ENCODE results near the gene VWA8. TPM values are rescaled to one million over a fixed set of nuclear protein-coding genes. Genes with fewer than 3 reads are reported as not detected.
"Not testable (repeated sequence)": the region's sequence is repeated elsewhere in the genome, so short reads cannot be mapped to it uniquely, and the experiment has no call there.

The VWA8 gene
- total RNA-seq, 1 donor from 2014 or later, result 14.6 TPM

GRCh38 chr13:41809962-41810361, 150.9 kb downstream of the VWA8 start:
- Histone ChIP-seq H3K4me3 (ENCODE audit: low read depth, low read length) (no peak overlapping the region), H3K27me3 (ENCODE audit: control insufficient read depth, insufficient read depth, low read length) (no peaks in the 10 kb centered on the region), H3K36me3 (ENCODE audit: control insufficient read depth, insufficient read depth, low read length) (no peaks in the 10 kb centered on the region)
- no peak for TF ChIP-seq CTCF (IDR thresholded peaks at IDR 0.05; ENCODE audit: insufficient read depth, low read length, poor library complexity, severe bottlenecking)
- DNase-seq (ENCODE audit: low read depth), result no peak

DNA sequence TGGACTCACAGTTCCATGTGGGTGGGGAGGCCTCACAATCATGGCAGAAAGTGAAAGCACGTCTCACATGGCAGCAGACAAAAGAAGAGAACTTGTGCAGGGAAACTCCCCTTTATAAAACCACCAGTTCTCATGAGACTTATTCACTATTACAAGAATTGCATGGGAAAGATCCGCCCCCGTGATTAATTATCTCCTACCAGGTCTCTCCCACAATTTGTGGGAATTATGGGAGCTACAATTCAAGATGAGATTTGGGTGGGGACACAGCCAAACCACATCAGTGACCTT, 157.5 kb downstream of the VWA8 start:
- not testable (repeated sequence) for H3K4me3 ChIP-seq (ENCODE audit: low read depth, low read length); H3K36me3 ChIP-seq (ENCODE audit: control insufficient read depth, insufficient read depth, low read length); DNase-seq (ENCODE audit: low read depth); H3K27me3 ChIP-seq (ENCODE audit: control insufficient read depth, insufficient read depth, low read length)

GRCh38 chr13:41802684-41803444, 158.0 kb downstream of the VWA8 start:
- no peaks in the 10 kb centered on the region for H3K36me3 ChIP-seq (ENCODE audit: control insufficient read depth, insufficient read depth, low read length)
- no peak overlapping the region for H3K4me3 ChIP-seq (ENCODE audit: low read depth, low read length)
- DNase-seq (ENCODE audit: low read depth), result peak; percentile 57
- no peak for TF ChIP-seq CTCF (IDR thresholded peaks at IDR 0.05; ENCODE audit: insufficient read depth, low read length, poor library complexity, severe bottlenecking)
- H3K27me3 ChIP-seq (ENCODE audit: control insufficient read depth, insufficient read depth, low read length), result no peaks in the 10 kb centered on the region

GRCh38 chr13:41802043-41802683, 158.7 kb downstream of the VWA8 start:
- H3K4me3 ChIP-seq (ENCODE audit: low read depth, low read length), result no peak overlapping the region
- no peak for DNase-seq (ENCODE audit: low read depth)

DNA sequence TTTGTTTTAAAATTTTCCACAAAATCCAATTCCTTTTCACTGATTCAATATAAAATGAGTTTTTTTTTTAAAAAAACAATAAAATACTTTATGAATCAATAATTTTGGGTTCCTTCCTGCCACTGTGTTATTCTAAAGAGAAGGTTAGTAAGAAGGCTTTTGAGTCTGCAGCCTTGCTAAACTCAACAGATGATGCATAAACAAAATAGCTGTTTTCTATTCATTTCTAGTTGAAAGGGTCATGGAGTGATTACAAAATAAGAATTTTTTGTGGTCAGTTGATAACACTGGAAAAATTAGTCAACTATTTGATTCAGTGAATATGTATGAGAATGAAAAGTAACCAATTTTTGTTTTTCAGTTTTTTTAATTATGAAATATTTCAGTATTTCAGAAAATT, 169.9 kb downstream of the VWA8 start:
- TF ChIP-seq CTCF (IDR thresholded peaks at IDR 0.05; ENCODE audit: insufficient read depth, low read length, poor library complexity, severe bottlenecking), result no peak
- Histone ChIP-seq H3K36me3 (ENCODE audit: control insufficient read depth, insufficient read depth, low read length) (no peaks in the 10 kb centered on the region), H3K27me3 (ENCODE audit: control insufficient read depth, insufficient read depth, low read length) (no peaks in the 10 kb centered on the region), H3K4me3 (ENCODE audit: low read depth, low read length) (no peak overlapping the region)
- no peak for DNase-seq (ENCODE audit: low read depth)

More at GRCh38 chr13:41802043-41802683, 158.7 kb downstream of the VWA8 start:
- no peaks in the 10 kb centered on the region for H3K36me3 ChIP-seq (ENCODE audit: control insufficient read depth, insufficient read depth, low read length)
- no peak for TF ChIP-seq CTCF (IDR thresholded peaks at IDR 0.05; ENCODE audit: insufficient read depth, low read length, poor library complexity, severe bottlenecking)
- H3K27me3 ChIP-seq (ENCODE audit: control insufficient read depth, insufficient read depth, low read length), result no peaks in the 10 kb centered on the region

- no peak for TF ChIP-seq CTCF (IDR thresholded peaks at IDR 0.05; ENCODE audit: insufficient read depth, low read length, poor library complexity, severe bottlenecking)
- DNase-seq (ENCODE audit: low read depth), result no peak
- Histone ChIP-seq H3K27me3 (ENCODE audit: control insufficient read depth, insufficient read depth, low read length) (no peaks in the 10 kb centered on the region), H3K4me3 (ENCODE audit: low read depth, low read length) (no peak overlapping the region), H3K36me3 (ENCODE audit: control insufficient read depth, insufficient read depth, low read length) (no peaks in the 10 kb centered on the region)
These were observed 172.4 kb downstream of the VWA8 start for GRCh38 chr13:41788552-41788951.
